Epithelial cell of proximal tubule (primary cell): ENCODE results near the gene ASTN1. TPM values are rescaled to one million over a fixed set of nuclear protein-coding genes. Genes with fewer than 3 reads are reported as not detected.

ENCODE experiments used
- DNase-seq: peaks from one replicate; pipeline ENCODE4 v3.0.0-alpha.2; 2011; ENCODE audit warnings: low read depth
- H3K4me3 ChIP-seq: 2 replicates; pipeline ENCODE4 v1.5.1; 2011; ENCODE audit warnings: low read depth, mild to moderate bottlenecking, low read length
- CTCF ChIP-seq: conservative IDR thresholded peaks from 2 replicates; pipeline ENCODE4 v1.5.1; 2012; ENCODE audit warnings: low read depth, mild to moderate bottlenecking, low read length
- total RNA-seq: library from RNA; depleted of rRNA; stranded (reverse); fragments of >200 nt; gene quantifications from 2 replicates; pipeline ENCODE4 v1.2.3, GENCODE V29; 2015

ASTN1 gene
- total RNA-seq, 1 donor from 2014 or later: 0.23 TPM

- no peak for DNase-seq
- no peak overlapping the region for H3K4me3 ChIP-seq
- TF ChIP-seq CTCF: no peak
These were observed 233.0 kb downstream of the ASTN1 start for GRCh38 chr1:176931526-176931925.

- no peak overlapping the region for H3K4me3 ChIP-seq
- no peak for DNase-seq
- TF ChIP-seq CTCF: no peak
These were observed 238.0 kb downstream of the ASTN1 start for GRCh38 chr1:176926330-176927086.

- no peak for DNase-seq
- H3K4me3 ChIP-seq: no peak overlapping the region
- TF ChIP-seq CTCF: no peak
These were observed 239.3 kb downstream of the ASTN1 start for GRCh38 chr1:176925223-176925622.

GRCh38 chr1:176923283-176923682 lies 241.2 kb downstream of the ASTN1 start:
- TF ChIP-seq CTCF: no peak
- no peak overlapping the region for H3K4me3 ChIP-seq
- DNase-seq: no peak

- no peak for TF ChIP-seq CTCF
- no peak for DNase-seq
- no peak overlapping the region for H3K4me3 ChIP-seq
These were observed 244.8 kb downstream of the ASTN1 start for GRCh38 chr1:176919386-176920378.

GRCh38 chr1:176905648-176906047 lies 258.9 kb downstream of the ASTN1 start:
- DNase-seq: no peak
- H3K4me3 ChIP-seq: no peak overlapping the region
- no peak for TF ChIP-seq CTCF
